GM23248 (cell line): ENCODE measurements around the gene MYO5A.

Source experiments
- EZH2 ChIP-seq: fragments of 200-600 bp; sonication (generic); IDR thresholded peaks from 2 replicates; pipeline ENCODE4 v1.6.1; 2018; ENCODE audit warnings: antibody characterized with exemption, mild to moderate bottlenecking; ENCODE audit not compliant: insufficient read depth, poor library complexity, severe bottlenecking
- EZH2phosphoT487 ChIP-seq: fragments of 200-600 bp; sonication (generic); IDR thresholded peaks from 2 replicates; pipeline ENCODE4 v1.6.1; 2018; ENCODE audit warnings: antibody characterized with exemption, moderate library complexity, mild to moderate bottlenecking, low read depth; ENCODE audit not compliant: insufficient read depth

GRCh38 chr15:52529940-52530339, 1.3 kb upstream of the MYO5A start:
- TF ChIP-seq EZH2 (no peak), EZH2phosphoT487 (no peak)
